H9 (cell line): ENCODE data around the gene CD2AP. TPM values are rescaled to one million over a fixed set of nuclear protein-coding genes. Genes with fewer than 3 reads are reported as not detected.
A peak's percentile ranks its signal among the peaks of the same experiment; 100 is the strongest.

Source experiments
- DNase-seq: peaks from one replicate; pipeline ENCODE4 v3.0.0-alpha.2; 2017
- H2AFZ ChIP-seq: one replicate; pipeline ENCODE4 v1.6.1; 2013; ENCODE audit warnings: mild to moderate bottlenecking, low read length, control low read depth, moderate library complexity
- H2AK5ac ChIP-seq: 2 replicates; pipeline ENCODE4 v1.6.1; 2013; ENCODE audit warnings: low read length, control low read depth, mixed read lengths; ENCODE audit not compliant: insufficient read length
- H2BK120ac ChIP-seq: one replicate; pipeline ENCODE4 v1.6.1; 2013; ENCODE audit warnings: low read depth, mild to moderate bottlenecking, low read length, control low read depth, inconsistent platforms; ENCODE audit not compliant: poor library complexity, severe bottlenecking
- H2BK12ac ChIP-seq: 2 replicates; pipeline ENCODE4 v1.6.1; 2013; ENCODE audit warnings: low read length, control low read depth, mixed read lengths, low read depth; ENCODE audit not compliant: insufficient read length
- H2BK15ac ChIP-seq: 2 replicates; pipeline ENCODE4 v1.6.1; 2013; ENCODE audit warnings: low read depth, low read length, control low read depth
- H2BK20ac ChIP-seq: one replicate; pipeline ENCODE4 v1.6.1; 2013; ENCODE audit warnings: low read depth, mild to moderate bottlenecking, low read length, control low read depth, inconsistent platforms; ENCODE audit not compliant: poor library complexity, severe bottlenecking
- H2BK5ac ChIP-seq: 2 replicates; pipeline ENCODE4 v1.6.1; 2013; ENCODE audit warnings: low read length, control low read depth, mixed read lengths; ENCODE audit not compliant: insufficient read length
- H3K14ac ChIP-seq: 2 replicates; pipeline ENCODE4 v1.6.1; 2013; ENCODE audit warnings: low read length, control low read depth; ENCODE audit not compliant: insufficient read depth
- H3K18ac ChIP-seq: 2 replicates; pipeline ENCODE4 v1.6.1; 2013; ENCODE audit warnings: low read depth, mild to moderate bottlenecking, mixed read lengths, low read length, control low read depth; ENCODE audit not compliant: insufficient read length
- H3K23ac ChIP-seq: 2 replicates; pipeline ENCODE4 v1.6.1; 2013; ENCODE audit warnings: low read length, control low read depth, mixed read lengths, low read depth; ENCODE audit not compliant: insufficient read length
- H3K23me2 ChIP-seq: 2 replicates; pipeline ENCODE4 v1.6.1; 2013; ENCODE audit warnings: low read depth, mild to moderate bottlenecking, mixed read lengths, low read length, control low read depth; ENCODE audit not compliant: insufficient read length, poor library complexity, severe bottlenecking
- H3K27ac ChIP-seq: 2 replicates; pipeline ENCODE4 v1.5.1; 2013; ENCODE audit warnings: low read length, control low read depth, mixed read lengths, low read depth; ENCODE audit not compliant: insufficient read length
- H3K27me3 ChIP-seq: 2 replicates; pipeline ENCODE4 v1.6.1; 2013; ENCODE audit warnings: low read length, control low read depth, inconsistent platforms; ENCODE audit not compliant: insufficient read depth
- H3K4ac ChIP-seq: 2 replicates; pipeline ENCODE4 v1.6.1; 2013; ENCODE audit warnings: low read depth, mild to moderate bottlenecking, control low read depth, inconsistent platforms, low read length, moderate library complexity
- H3K4me1 ChIP-seq: 2 replicates; pipeline ENCODE4 v1.6.1; 2013; ENCODE audit warnings: low read length, control low read depth, inconsistent platforms; ENCODE audit not compliant: insufficient read depth
- H3K4me2 ChIP-seq: 2 replicates; pipeline ENCODE4 v1.6.1; 2013; ENCODE audit warnings: low read length, control low read depth, mixed read lengths; ENCODE audit not compliant: insufficient read length, insufficient read depth
- H3K56ac ChIP-seq: 2 replicates; pipeline ENCODE4 v1.6.1; 2013; ENCODE audit warnings: low read depth, mild to moderate bottlenecking, mixed read lengths, low read length, control low read depth; ENCODE audit not compliant: insufficient read length
- H3K79me1 ChIP-seq: 2 replicates; pipeline ENCODE4 v1.6.1; 2013; ENCODE audit warnings: low read depth, mild to moderate bottlenecking, moderate library complexity, low read length, control low read depth, inconsistent platforms; ENCODE audit not compliant: insufficient read depth, poor library complexity, severe bottlenecking
- H3K79me2 ChIP-seq: 2 replicates; pipeline ENCODE4 v1.6.1; 2013; ENCODE audit warnings: low read length, control low read depth, inconsistent platforms; ENCODE audit not compliant: insufficient read depth
- H3K9ac ChIP-seq: 2 replicates; pipeline ENCODE4 v1.6.1; 2013; ENCODE audit warnings: low read length, control low read depth, mixed read lengths; ENCODE audit not compliant: insufficient read length; ENCODE audit errors: extremely low read depth
- H3K9me3 ChIP-seq: one replicate; pipeline ENCODE4 v1.6.1; 2013; ENCODE audit warnings: low read depth, low read length, inconsistent platforms; ENCODE audit not compliant: control insufficient read depth
- H3T11ph ChIP-seq: one replicate; pipeline ENCODE4 v1.6.1; 2013; ENCODE audit warnings: mild to moderate bottlenecking, low read length, control low read depth, inconsistent platforms
- H4K20me1 ChIP-seq: one replicate; pipeline ENCODE4 v1.6.1; 2013; ENCODE audit not compliant: control insufficient read depth, insufficient read length, insufficient read depth
- H4K5ac ChIP-seq: 2 replicates; pipeline ENCODE4 v1.6.1; 2013; ENCODE audit warnings: low read depth, mild to moderate bottlenecking, mixed read lengths, low read length, control low read depth; ENCODE audit not compliant: insufficient read length
- H4K8ac ChIP-seq: replicated peaks from 2 replicates; pipeline ENCODE4 v1.6.1; 2013; ENCODE audit warnings: low read length, control low read depth, mixed read lengths, low read depth; ENCODE audit not compliant: insufficient read length
- H4K91ac ChIP-seq: 2 replicates; pipeline ENCODE4 v1.6.1; 2013; ENCODE audit warnings: low read depth, mild to moderate bottlenecking, moderate library complexity, mixed read lengths, low read length, control low read depth; ENCODE audit not compliant: insufficient read length
- H3K27ac Mint-ChIP-seq, 3 experiments: 2 replicates in 2 of 3; 3 replicates in 1 of 3; pipeline ENCODE4 v1.8.0; 2020 to 2021; ENCODE audit warnings: mixed read lengths in 3 of 3, mild to moderate bottlenecking in 1 of 3, moderate library complexity in 1 of 3
- H3K27me3 Mint-ChIP-seq: 2 replicates; pipeline ENCODE4 v1.8.0; 2021; ENCODE audit warnings: low read depth, mild to moderate bottlenecking, moderate library complexity, mixed read lengths
- H3K36me3 Mint-ChIP-seq, 3 experiments: 2 replicates in 2 of 3; 3 replicates in 1 of 3; pipeline ENCODE4 v1.8.0; 2020 to 2021; ENCODE audit warnings: low read depth in 3 of 3, mixed read lengths in 3 of 3; ENCODE audit not compliant: insufficient read depth in 1 of 3
- H3K4me1 Mint-ChIP-seq, 2 experiments: 2 replicates each; pipeline ENCODE4 v1.8.0; 2020; ENCODE audit warnings: mixed read lengths in 2 of 2
- H3K4me3 Mint-ChIP-seq, 2 experiments: 2 replicates in 1 of 2; 3 replicates in 1 of 2; pipeline ENCODE4 v1.8.0; 2020 to 2021; ENCODE audit warnings: mild to moderate bottlenecking in 2 of 2, mixed read lengths in 2 of 2, moderate library complexity in 1 of 2
- H3K9me3 Mint-ChIP-seq, 2 experiments: 2 replicates in 1 of 2; 3 replicates in 1 of 2; pipeline ENCODE4 v1.8.0; 2020; ENCODE audit warnings: mild to moderate bottlenecking in 2 of 2, mixed read lengths in 2 of 2, moderate library complexity in 1 of 2
- total RNA-seq: library from RNA; stranded (reverse); gene quantifications from 2 replicates; pipeline ENCODE4 v1.2.1, GENCODE V29; 2021
- TF ChIP-seq, protein P1 (sequence below): fragments of 200-600 bp; sonication (generic); conservative IDR thresholded peaks from 3 replicates; pipeline ENCODE4 v1.8.0; 2021; ENCODE audit warnings: antibody characterized with exemption, mild to moderate bottlenecking

CD2AP gene
- total RNA-seq, 1 experiment from 2014 or later = 50.1 TPM

DNA sequence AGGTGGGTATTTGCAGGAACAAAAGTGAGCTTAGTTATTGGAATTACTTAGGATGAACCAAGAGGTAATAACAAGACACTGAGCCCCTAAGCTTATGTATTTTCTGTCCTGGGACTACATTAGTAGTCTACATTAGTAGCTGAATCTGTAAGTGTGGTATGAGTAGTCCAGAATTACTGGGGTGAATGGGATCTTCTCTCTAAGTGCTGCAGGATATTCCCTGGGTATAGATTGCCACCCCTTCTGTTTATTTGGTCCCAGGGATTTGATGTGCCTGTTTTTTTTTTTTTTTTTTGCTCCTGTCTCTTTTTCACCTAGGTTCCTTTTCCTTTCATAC, 5.9 kb downstream of the CD2AP start:
- Histone ChIP-seq H2AFZ (no peak overlapping the region), H2BK15ac (no peak overlapping the region), H3K27ac (no peak overlapping the region), H3K18ac (no peak overlapping the region), H3K27me3 (no peaks in the 10 kb centered on the region), H2BK12ac (no peak overlapping the region), H2BK5ac (no peak overlapping the region), H2BK20ac (no peak overlapping the region), H2BK120ac (no peak overlapping the region), H2AK5ac (no peak overlapping the region), H3K23me2 (peaks cover 8% of the 10 kb centered on the region), H3K79me2 (peaks cover 66% of the 10 kb centered on the region; the same call in 1 of the 2 replicates), H4K91ac (no peak overlapping the region), H3K23ac (no peak overlapping the region), H3K9me3 (no peaks in the 10 kb centered on the region), H3K4me2 (no peak overlapping the region), H3K9ac (no peak overlapping the region), H3K4ac (no peak overlapping the region), H3K79me1 (no peaks in the 10 kb centered on the region), H4K8ac (no peak overlapping the region), H3K4me1 (no peaks in the 10 kb centered on the region; the same call in 1 of the 2 replicates), H3T11ph (no peak overlapping the region), H3K14ac (no peak overlapping the region), H4K20me1 (no peaks in the 10 kb centered on the region), H3K56ac (no peak overlapping the region), H4K5ac (no peak overlapping the region)
- no peaks in the 10 kb centered on the region for H3K9me3 Mint-ChIP-seq
- DNase-seq = no peak
- no peaks in the 10 kb centered on the region for H3K27me3 Mint-ChIP-seq
- no peak overlapping the region for H3K4me3 Mint-ChIP-seq
- TF ChIP-seq, protein P1, sequence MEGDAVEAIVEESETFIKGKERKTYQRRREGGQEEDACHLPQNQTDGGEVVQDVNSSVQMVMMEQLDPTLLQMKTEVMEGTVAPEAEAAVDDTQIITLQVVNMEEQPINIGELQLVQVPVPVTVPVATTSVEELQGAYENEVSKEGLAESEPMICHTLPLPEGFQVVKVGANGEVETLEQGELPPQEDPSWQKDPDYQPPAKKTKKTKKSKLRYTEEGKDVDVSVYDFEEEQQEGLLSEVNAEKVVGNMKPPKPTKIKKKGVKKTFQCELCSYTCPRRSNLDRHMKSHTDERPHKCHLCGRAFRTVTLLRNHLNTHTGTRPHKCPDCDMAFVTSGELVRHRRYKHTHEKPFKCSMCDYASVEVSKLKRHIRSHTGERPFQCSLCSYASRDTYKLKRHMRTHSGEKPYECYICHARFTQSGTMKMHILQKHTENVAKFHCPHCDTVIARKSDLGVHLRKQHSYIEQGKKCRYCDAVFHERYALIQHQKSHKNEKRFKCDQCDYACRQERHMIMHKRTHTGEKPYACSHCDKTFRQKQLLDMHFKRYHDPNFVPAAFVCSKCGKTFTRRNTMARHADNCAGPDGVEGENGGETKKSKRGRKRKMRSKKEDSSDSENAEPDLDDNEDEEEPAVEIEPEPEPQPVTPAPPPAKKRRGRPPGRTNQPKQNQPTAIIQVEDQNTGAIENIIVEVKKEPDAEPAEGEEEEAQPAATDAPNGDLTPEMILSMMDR = no peak
- peak overlapping the region in 2 of 3 experiments; percentile 41 to 78; a peak in 3 of 7 replicates for H3K27ac Mint-ChIP-seq
- peaks cover 53 to 59% of the 10 kb centered on the region in 2 experiments for H3K4me1 Mint-ChIP-seq
- H3K36me3 Mint-ChIP-seq = peaks cover 0 to 6% (median 1%) of the 10 kb centered on the region in 3 experiments; a peak in 4 of 7 replicates
